OCI-LY7 (cell line): ENCODE measurements around the gene BMPR1B. TPM values are rescaled to one million over a fixed set of nuclear protein-coding genes. Genes with fewer than 3 reads are reported as not detected.
A peak's percentile ranks its signal among the peaks of the same experiment; 100 is the strongest.

ENCODE experiments used
- BruUV-seq: library from RNA; stranded (reverse); fragments of 400-500 nt; replicated peaks from 2 replicates; lab custom pipeline; 2021; lab: Mats Ljungman, UMichigan
- CTCF ChIA-PET: fragments of 300-600 bp; sonication (Branson Sonifier 250); formaldehyde crosslinking; loops from one replicate; lab custom pipeline; 2022; ENCODE audit warnings: antibody characterized with exemption; ENCODE audit not compliant: unreplicated experiment; lab: Charles Lee
- POLR2A ChIA-PET: fragments of 300-600 bp; sonication (Branson Sonifier 250); formaldehyde crosslinking; loops from one replicate; lab custom pipeline; 2022; ENCODE audit warnings: antibody characterized with exemption; lab: Charles Lee
- DNase-seq: peaks from one replicate; pipeline ENCODE4 v3.0.0-alpha.2; 2015; ENCODE audit warnings: low spot score
- H2AFZ ChIP-seq: fragments of 200-600 bp; sonication (generic), shearing (Covaris generic); 2 replicates; pipeline ENCODE4 v1.6.1; 2014; ENCODE audit warnings: mild to moderate bottlenecking, antibody characterized with exemption, low read length, moderate library complexity
- H3K27ac ChIP-seq: fragments of 200-600 bp; sonication (generic); 2 replicates; pipeline ENCODE4 v1.5.1; 2014; ENCODE audit warnings: mixed run types, low read depth, mild to moderate bottlenecking, moderate library complexity, low read length, inconsistent platforms; ENCODE audit not compliant: poor library complexity, severe bottlenecking
- H3K36me3 ChIP-seq: fragments of 200-600 bp; sonication (generic); 2 replicates; pipeline ENCODE4 v1.6.1; 2014; ENCODE audit warnings: mild to moderate bottlenecking, antibody characterized with exemption, low read length, moderate library complexity, mixed read lengths; ENCODE audit not compliant: insufficient read depth
- H3K4me1 ChIP-seq: fragments of 200-600 bp; sonication (generic); 2 replicates; pipeline ENCODE4 v1.5.1; 2014; ENCODE audit warnings: mild to moderate bottlenecking, low read length; ENCODE audit not compliant: insufficient read depth, poor library complexity, severe bottlenecking
- H3K4me2 ChIP-seq: fragments of 200-600 bp; sonication (generic); 2 replicates; pipeline ENCODE4 v1.6.1; 2014; ENCODE audit warnings: mild to moderate bottlenecking, low read length
- H3K4me3 ChIP-seq: fragments of 200-600 bp; sonication (generic); 2 replicates; pipeline ENCODE4 v1.5.1; 2014; ENCODE audit warnings: mild to moderate bottlenecking, low read depth, low read length; ENCODE audit not compliant: poor library complexity, severe bottlenecking
- H3K79me2 ChIP-seq: fragments of 200-600 bp; sonication (generic); 2 replicates; pipeline ENCODE4 v1.6.1; 2016; ENCODE audit warnings: low read depth, mild to moderate bottlenecking, low read length, moderate library complexity, mixed read lengths; ENCODE audit not compliant: insufficient read depth
- H3K9me2 ChIP-seq: fragments of 200-600 bp; sonication (generic); 2 replicates; pipeline ENCODE4 v1.6.1; 2016; ENCODE audit warnings: mild to moderate bottlenecking, low read length, mixed read lengths; ENCODE audit not compliant: insufficient read depth
- H3K9me3 ChIP-seq: fragments of 200-600 bp; sonication (generic); 2 replicates; pipeline ENCODE4 v1.6.1; 2014; ENCODE audit warnings: mild to moderate bottlenecking, mixed run types, low read length, mixed read lengths
- H4K20me1 ChIP-seq: fragments of 200-600 bp; sonication (generic); 2 replicates; pipeline ENCODE4 v1.6.1; 2014; ENCODE audit warnings: mild to moderate bottlenecking, antibody characterized with exemption, low read length, moderate library complexity, mixed read lengths; ENCODE audit not compliant: insufficient read depth
- CTCF ChIP-seq: fragments of 200-600 bp; sonication (generic); conservative IDR thresholded peaks from 2 replicates; pipeline ENCODE4 v1.5.1; 2014; ENCODE audit warnings: mild to moderate bottlenecking, antibody characterized with exemption, low read length, moderate library complexity, mixed read lengths
- EZH2phosphoT487 ChIP-seq: fragments of 200-600 bp; sonication (generic); IDR thresholded peaks from 2 replicates; pipeline ENCODE4 v1.6.1; 2018; ENCODE audit warnings: low read depth, borderline replicate concordance, mild to moderate bottlenecking, mixed run types, antibody characterized with exemption, low read length, moderate library complexity, mixed read lengths
- intact Hi-C: fragments of 100-400 bp; cut with micrococcal nuclease; formaldehyde crosslinking; loops from one replicate; pipeline ENCODE4 v1.10.0; 2022; ENCODE audit not compliant: unreplicated experiment
- total RNA-seq, 2 experiments: library from RNA; depleted of rRNA in 1 of 2; stranded (reverse); fragments of >200 nt in 1 of 2; shearing (Covaris generic) in 1 of 2; gene quantifications; 2 replicates each; pipeline ENCODE4 v1.2.3, GENCODE V29; 2014 to 2022

The BMPR1B gene
- total RNA-seq, 2 experiments from 2014 or later: not detected

GRCh38 chr4:95066050-95066449 lies 308.3 kb downstream of the BMPR1B start:
- TF ChIP-seq CTCF (no peak), EZH2phosphoT487 (no peak)
- Histone ChIP-seq H2AFZ (no peak overlapping the region), H3K4me3 (no peak overlapping the region), H3K36me3 (no peaks in the 10 kb centered on the region), H3K9me2 (no peaks in the 10 kb centered on the region), H3K9me3 (no peaks in the 10 kb centered on the region), H3K4me1 (no peaks in the 10 kb centered on the region), H3K27ac (no peak overlapping the region), H3K4me2 (no peak overlapping the region), H3K79me2 (no peaks in the 10 kb centered on the region), H4K20me1 (no peaks in the 10 kb centered on the region)
- no peak for DNase-seq
- ChIA-PET CTCF (no interaction called here), POLR2A (interaction anchor here (0.7 kb wide), 1 partner anchor 145 kb away, joined by 3 read pairs; no protein-coding TSS in a partner anchor)
- intact Hi-C loops: no loop called here
- no TSS peak for BruUV-seq

- no peak for TF ChIP-seq CTCF
- no peak for TF ChIP-seq EZH2phosphoT487
- Histone ChIP-seq H3K9me2 (no peaks in the 10 kb centered on the region), H3K36me3 (no peaks in the 10 kb centered on the region), H3K4me1 (no peaks in the 10 kb centered on the region), H4K20me1 (no peaks in the 10 kb centered on the region), H3K27ac (no peak overlapping the region), H2AFZ (no peak overlapping the region), H3K4me2 (no peak overlapping the region), H3K4me3 (no peak overlapping the region), H3K9me3 (no peaks in the 10 kb centered on the region), H3K79me2 (no peaks in the 10 kb centered on the region)
- POLR2A ChIA-PET: interaction anchor here (0.7 kb wide), 1 partner anchor 14 kb away, joined by 3 read pairs; no protein-coding TSS in a partner anchor
- CTCF ChIA-PET: no interaction called here
- intact Hi-C loops: no loop called here
- no peak for DNase-seq
- BruUV-seq: no TSS peak
Measured at GRCh38 chr4:95068401-95068800, 310.6 kb downstream of the BMPR1B start.

- intact Hi-C loops: no loop called here
- Histone ChIP-seq H2AFZ (no peak overlapping the region), H4K20me1 (no peaks in the 10 kb centered on the region), H3K4me3 (no peak overlapping the region), H3K4me2 (no peak overlapping the region), H3K4me1 (no peaks in the 10 kb centered on the region), H3K9me3 (no peaks in the 10 kb centered on the region), H3K79me2 (no peaks in the 10 kb centered on the region), H3K9me2 (no peaks in the 10 kb centered on the region), H3K36me3 (no peaks in the 10 kb centered on the region), H3K27ac (no peak overlapping the region)
- no TSS peak for BruUV-seq
- DNase-seq: peak; percentile 53
- ChIA-PET CTCF (no interaction called here), POLR2A (no interaction called here)
- TF ChIP-seq EZH2phosphoT487: no peak
- TF ChIP-seq CTCF: no peak
Measured at GRCh38 chr4:95068818-95069478, 311.2 kb downstream of the BMPR1B start.
